IMR-90 (cell line): Measurements from ENCODE around the gene NRXN2. TPM values are rescaled to one million over a fixed set of nuclear protein-coding genes. Genes with fewer than 3 reads are reported as not detected.

Experiments
- ATAC-seq: fragments of 200-7000 bp; cut with Tn5 transposase; 2 replicates; pipeline ENCODE4 v1.9.1; 2020; ENCODE audit warnings: low read depth, mild to moderate bottlenecking, moderate library complexity
- BruUV-seq: library from RNA; stranded (reverse); fragments of 400-500 nt; replicated peaks from 2 replicates; lab custom pipeline; 2021; lab: Mats Ljungman, UMichigan
- CTCF ChIA-PET: fragments of 300-600 bp; formaldehyde crosslinking; extraction: SDS; loops from one replicate; lab custom pipeline; 2021; ENCODE audit warnings: antibody characterized with exemption; lab: Yijun Ruan, JAX
- POLR2A ChIA-PET: fragments of 300-600 bp; sonication (Branson Sonifier 250); formaldehyde crosslinking; loops from one replicate; lab custom pipeline; 2022; ENCODE audit warnings: antibody characterized with exemption; ENCODE audit not compliant: unreplicated experiment; lab: Charles Lee
- DNase-seq: peaks from one replicate; pipeline ENCODE4 v3.0.0; 2013
- H2AFZ ChIP-seq: replicated peaks from 2 replicates; pipeline ENCODE3; 2013; ENCODE audit warnings: low read length, mild to moderate bottlenecking; ENCODE audit not compliant: poor library complexity
- H2AK5ac ChIP-seq: 2 replicates; pipeline ENCODE4 v1.6.1; 2013; ENCODE audit warnings: low read depth, low read length, inconsistent platforms
- H2AK9ac ChIP-seq: replicated peaks from 2 replicates; pipeline ENCODE3; 2013; ENCODE audit warnings: mild to moderate bottlenecking, low read depth, low read length, moderate library complexity; ENCODE audit not compliant: poor library complexity
- H2BK120ac ChIP-seq: 2 replicates; pipeline ENCODE4 v1.6.1; 2013; ENCODE audit warnings: low read depth, low read length, inconsistent platforms
- H2BK15ac ChIP-seq: 3 replicates; pipeline ENCODE4 v1.6.1; 2013; ENCODE audit warnings: low read depth, low read length, inconsistent platforms
- H2BK20ac ChIP-seq: 2 replicates; pipeline ENCODE4 v1.6.1; 2013; ENCODE audit warnings: low read depth, mild to moderate bottlenecking, inconsistent platforms, low read length, moderate library complexity
- H2BK5ac ChIP-seq: 2 replicates; pipeline ENCODE4 v1.6.1; 2013; ENCODE audit warnings: mild to moderate bottlenecking, low read depth, low read length, inconsistent platforms; ENCODE audit not compliant: poor library complexity, severe bottlenecking
- H3K14ac ChIP-seq: replicated peaks from 2 replicates; pipeline ENCODE4 v1.6.1; 2013; ENCODE audit warnings: low read depth, low read length, inconsistent platforms
- H3K18ac ChIP-seq: 2 replicates; pipeline ENCODE4 v1.6.1; 2013; ENCODE audit warnings: low read depth, low read length, control low read depth
- H3K23ac ChIP-seq: 2 replicates; pipeline ENCODE4 v1.6.1; 2013; ENCODE audit warnings: low read depth, low read length, inconsistent platforms
- H3K27ac ChIP-seq: 2 replicates; pipeline ENCODE4 v1.5.1; 2013; ENCODE audit warnings: mild to moderate bottlenecking, control low read depth, low read length; ENCODE audit not compliant: insufficient read depth
- H3K27me3 ChIP-seq: 2 replicates; pipeline ENCODE4 v1.6.1; 2013; ENCODE audit warnings: low read length; ENCODE audit not compliant: control insufficient read depth, insufficient read depth
- H3K36me3 ChIP-seq: 2 replicates; pipeline ENCODE4 v1.6.1; 2013; ENCODE audit warnings: low read length, mixed read lengths; ENCODE audit not compliant: control insufficient read depth, insufficient read depth
- H3K4ac ChIP-seq: 2 replicates; pipeline ENCODE4 v1.6.1; 2013; ENCODE audit warnings: low read depth, low read length, inconsistent platforms
- H3K4me1 ChIP-seq: 2 replicates; pipeline ENCODE4 v1.6.1; 2013; ENCODE audit warnings: low read length, mixed read lengths; ENCODE audit not compliant: control insufficient read depth, insufficient read depth
- H3K4me2 ChIP-seq: 2 replicates; pipeline ENCODE4 v1.6.1; 2013; ENCODE audit warnings: low read depth, mild to moderate bottlenecking, control low read depth, low read length, moderate library complexity
- H3K4me3 ChIP-seq: 2 replicates; pipeline ENCODE4 v1.5.1; 2013; ENCODE audit warnings: low read depth, mild to moderate bottlenecking, control low read depth, low read length, moderate library complexity; ENCODE audit not compliant: insufficient read depth
- H3K56ac ChIP-seq: 2 replicates; pipeline ENCODE4 v1.6.1; 2013; ENCODE audit warnings: low read length, inconsistent platforms; ENCODE audit not compliant: insufficient read depth; ENCODE audit errors: extremely low read depth
- H3K79me1 ChIP-seq, 2 experiments: 2 replicates each; pipeline ENCODE4 v1.6.1; 2013; ENCODE audit warnings: low read length in 2 of 2, inconsistent platforms in 1 of 2, low read depth in 1 of 2
- H3K9ac ChIP-seq: 2 replicates; pipeline ENCODE4 v1.6.1; 2013; ENCODE audit warnings: low read depth, low read length, control low read depth
- H3K9me1 ChIP-seq: 2 replicates; pipeline ENCODE4 v1.6.1; 2013; ENCODE audit warnings: low read length, inconsistent platforms; ENCODE audit not compliant: insufficient read depth
- H3K9me3 ChIP-seq: 2 replicates; pipeline ENCODE4 v1.6.1; 2013; ENCODE audit warnings: low read length; ENCODE audit not compliant: control insufficient read depth, insufficient read depth
- H4K20me1 ChIP-seq: 2 replicates; pipeline ENCODE4 v1.6.1; 2013; ENCODE audit warnings: low read length, inconsistent platforms; ENCODE audit not compliant: insufficient read depth
- H4K5ac ChIP-seq: 2 replicates; pipeline ENCODE4 v1.6.1; 2013; ENCODE audit warnings: mild to moderate bottlenecking, low read depth, low read length, control low read depth
- H4K8ac ChIP-seq, 2 experiments: 2 replicates each; pipeline ENCODE4 v1.6.1; 2013; ENCODE audit warnings: low read depth in 2 of 2, low read length in 2 of 2, control low read depth in 1 of 2, inconsistent platforms in 1 of 2
- H4K91ac ChIP-seq: 2 replicates; pipeline ENCODE4 v1.6.1; 2013; ENCODE audit warnings: low read depth, low read length, inconsistent platforms; ENCODE audit not compliant: insufficient read depth
- CEBPB ChIP-seq: IDR thresholded peaks from 2 replicates; pipeline ENCODE4 v1.6.1; 2012; ENCODE audit warnings: low read depth, low read length, improper control_type of control experiment
- FOS ChIP-seq: fragments of 150-350 bp; IDR thresholded peaks from 2 replicates; pipeline ENCODE4 v1.6.1; 2016; ENCODE audit warnings: low read depth, low read length
- POLR2A ChIP-seq: IDR thresholded peaks from 2 replicates; pipeline ENCODE4 v1.6.1; 2012; ENCODE audit warnings: mild to moderate bottlenecking, low read depth, low read length
- RAD21 ChIP-seq: IDR thresholded peaks from 2 replicates; pipeline ENCODE4 v1.6.1; 2012; ENCODE audit warnings: low read length, improper control_type of control experiment
- WGBS, 2 experiments: methylation state at CpG; one replicate each; pipeline versions ENCODE4 v1.1.5 to v1.1.7; 2013; ENCODE audit warnings: missing lambda C conversion rate in 2 of 2; ENCODE audit not compliant: insufficient read length in 1 of 2; ENCODE audit errors: extremely low coverage in 2 of 2; 5-methylcytosine and 5-hydroxymethylcytosine counted together
- dilution Hi-C: fragments of 300-500 bp; cut with HindIII; formaldehyde crosslinking; loops from one replicate; pipeline ENCODE4 v1.14.3; 2018; ENCODE audit warnings: low sequenced_read_pairs; ENCODE audit not compliant: unreplicated experiment
- in situ Hi-C: fragments of 300-500 bp; cut with MboI; formaldehyde crosslinking; loops from 3 replicates; pipeline ENCODE4 v1.14.3; 2019; ENCODE audit warnings: low sequenced_read_pairs, inconsistent platforms, mixed read lengths
- intact Hi-C: fragments of 100-400 bp; cut with micrococcal nuclease; formaldehyde crosslinking; loops from 2 replicates; pipeline ENCODE4 v1.10.0; 2022
- polyA plus RNA-seq, 3 experiments: library from polyadenylated mRNA; depleted of rRNA; stranded (reverse); fragments of >200 nt; gene quantifications; 2 replicates each; pipeline ENCODE4 v1.2.3, GENCODE V29; 2012; ENCODE audit warnings: low replicate concordance in 1 of 3
- total RNA-seq: library from RNA; depleted of rRNA; stranded (reverse); fragments of >200 nt; gene quantifications from 2 replicates; pipeline ENCODE4 v1.2.3, GENCODE V29; 2012
- TF ChIP-seq, protein P1 (sequence below): fragments of 150-350 bp; IDR thresholded peaks from 2 replicates; pipeline ENCODE4 v1.6.1; 2017; ENCODE audit warnings: mild to moderate bottlenecking, antibody characterized with exemption, low read length, low read depth

The NRXN2 gene
- total and polyA plus RNA-seq, 2 of the 4 experiments (the other 2 are of a cell fraction), result 0.18 to 0.22 TPM

DNA sequence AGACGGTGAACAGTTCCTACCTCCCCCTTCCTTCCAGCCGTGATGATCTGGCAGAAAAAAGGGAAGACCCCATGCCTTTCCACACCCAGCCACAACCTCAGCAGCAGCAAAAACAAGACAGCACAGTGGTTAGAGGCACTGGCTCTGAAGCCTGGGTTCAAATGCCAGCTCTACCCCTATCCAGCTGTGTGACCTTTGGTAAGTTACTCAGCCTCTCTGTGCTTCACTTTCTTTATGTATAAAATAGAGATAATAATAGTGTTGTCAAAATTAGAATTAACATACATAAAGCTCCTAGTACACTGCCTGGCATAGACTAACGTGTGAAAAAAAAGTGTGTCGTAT, 4.2 kb downstream of the NRXN2 start:
- H3K23ac ChIP-seq, result no peak overlapping the region

More for the DNA sequence above, 4.2 kb downstream of the NRXN2 start:
- no peaks in the 10 kb centered on the region for H4K20me1 ChIP-seq
- dilution Hi-C loops (no loop called here), in situ Hi-C loops (no loop called here), intact Hi-C loops (no loop called here)
- CTCF ChIA-PET, result interaction anchor here (1.3 kb wide), 1 partner anchor 30 kb away, joined by 5 read pairs; no protein-coding TSS in a partner anchor
- TF ChIP-seq, protein P1, sequence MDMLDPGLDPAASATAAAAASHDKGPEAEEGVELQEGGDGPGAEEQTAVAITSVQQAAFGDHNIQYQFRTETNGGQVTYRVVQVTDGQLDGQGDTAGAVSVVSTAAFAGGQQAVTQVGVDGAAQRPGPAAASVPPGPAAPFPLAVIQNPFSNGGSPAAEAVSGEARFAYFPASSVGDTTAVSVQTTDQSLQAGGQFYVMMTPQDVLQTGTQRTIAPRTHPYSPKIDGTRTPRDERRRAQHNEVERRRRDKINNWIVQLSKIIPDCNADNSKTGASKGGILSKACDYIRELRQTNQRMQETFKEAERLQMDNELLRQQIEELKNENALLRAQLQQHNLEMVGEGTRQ, result no peak
- TF ChIP-seq RAD21, result no peak
- no peak for TF ChIP-seq FOS
- no peak for TF ChIP-seq CEBPB
- TF ChIP-seq POLR2A, result no peak
- no peak overlapping the region for H3K4me2 ChIP-seq
- no peak overlapping the region for H3K9ac ChIP-seq
- no peak overlapping the region for H4K91ac ChIP-seq
- H2BK5ac ChIP-seq, result no peak overlapping the region
- H3K9me1 ChIP-seq, result no peaks in the 10 kb centered on the region
- no peak overlapping the region for H2BK20ac ChIP-seq
- H3K4me1 ChIP-seq, result no peaks in the 10 kb centered on the region
- no peak overlapping the region for H3K14ac ChIP-seq
- no peaks in the 10 kb centered on the region for H3K36me3 ChIP-seq
- no peak overlapping the region for H3K4ac ChIP-seq
- no peaks in the 10 kb centered on the region for H3K9me3 ChIP-seq
- H2AFZ ChIP-seq, result no peak overlapping the region
- no TSS peak for BruUV-seq
- no peak overlapping the region for H3K4me3 ChIP-seq
- no peak overlapping the region for H2AK5ac ChIP-seq
- H2AK9ac ChIP-seq, result no peak overlapping the region
- no CpG with 5 or more reads among the region's 4 CpGs for WGBS, 2 experiments
- DNase-seq (no peak), ATAC-seq (no peak)
- POLR2A ChIA-PET, result no interaction called here
- no peak overlapping the region for H4K8ac ChIP-seq
- no peak overlapping the region for H2BK15ac ChIP-seq
- no peak overlapping the region for H3K18ac ChIP-seq
- no peaks in the 10 kb centered on the region for H3K79me1 ChIP-seq
- H3K27ac ChIP-seq, result no peak overlapping the region
- H4K5ac ChIP-seq, result no peak overlapping the region
- H2BK120ac ChIP-seq, result no peak overlapping the region
- peaks cover 82% of the 10 kb centered on the region for H3K27me3 ChIP-seq
- no peak overlapping the region for H3K56ac ChIP-seq
